HG02870 (cell line): ENCODE measurements around the gene PRRC2B.
"Not testable (repeated sequence)": the region's sequence is repeated elsewhere in the genome, so short reads cannot be mapped to it uniquely, and the experiment has no call there.

ENCODE experiments used
- ATAC-seq: cut with Tn5 transposase; IDR thresholded peaks from one replicate; pipeline ENCODE4 v1.9.1; 2021; ENCODE audit warnings: mild to moderate bottlenecking, moderate library complexity; ENCODE audit not compliant: unreplicated experiment

Gene PRRC2B

DNA sequence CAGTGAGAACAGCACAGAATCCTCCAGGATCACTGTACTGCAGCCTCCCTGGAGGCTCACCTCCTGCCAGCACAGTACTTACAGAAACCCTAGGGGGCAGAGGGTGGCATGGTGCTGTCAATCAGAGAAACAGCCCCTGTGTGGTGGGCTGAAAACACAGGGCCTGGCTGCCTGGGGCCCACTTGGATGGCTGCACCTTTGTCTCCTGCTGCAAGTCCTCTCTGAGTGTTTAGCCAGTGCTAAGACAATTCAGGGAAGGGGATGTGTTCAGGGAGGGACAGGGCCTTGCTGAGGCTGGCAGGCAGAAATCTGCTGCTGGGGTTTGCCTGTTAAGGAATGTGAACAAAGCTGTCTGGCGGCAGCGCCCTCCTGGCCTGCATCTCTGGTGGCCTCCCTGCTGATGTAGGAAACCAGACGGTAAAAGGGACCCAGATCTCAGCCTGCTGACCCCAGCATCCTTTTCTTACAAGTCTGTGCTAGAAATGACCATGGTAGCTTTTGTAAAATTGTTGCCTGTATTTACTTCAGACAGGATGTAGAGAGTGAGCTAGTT is 39.5 kb downstream of the PRRC2B start:
- no peak for ATAC-seq

GRCh38 chr9:131434673-131435072 is 40.8 kb downstream of the PRRC2B start:
- no peak for ATAC-seq

DNA sequence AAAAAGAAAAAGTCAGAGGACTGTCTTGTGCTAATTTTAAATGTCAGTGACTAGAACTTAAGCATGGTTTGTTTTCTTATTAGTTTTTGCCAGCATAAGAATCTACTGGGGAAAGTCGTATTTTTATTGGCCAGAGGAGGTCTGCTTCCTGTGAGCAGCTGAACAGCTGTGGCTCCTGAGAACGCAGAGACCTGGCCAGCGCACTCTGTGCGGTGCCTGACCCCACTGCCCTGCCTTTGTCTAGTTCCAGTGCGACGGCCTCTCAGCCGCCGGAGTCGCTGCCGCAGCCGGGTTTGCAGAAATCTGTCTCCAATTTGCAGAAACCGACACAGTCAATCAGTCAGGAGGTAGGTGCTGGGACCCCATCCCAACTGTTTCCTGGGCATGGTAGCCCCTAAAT is 42.5 kb downstream of the PRRC2B start:
- no peak for ATAC-seq

- ATAC-seq = no peak
These were observed 43.0 kb downstream of the PRRC2B start for GRCh38 chr9:131436865-131437271.

- no peak for ATAC-seq
These were observed 44.3 kb downstream of the PRRC2B start for GRCh38 chr9:131438190-131438589.

- no peak for ATAC-seq
These were observed 45.3 kb downstream of the PRRC2B start for GRCh38 chr9:131439224-131439623.

GRCh38 chr9:131441441-131441840 is 47.6 kb downstream of the PRRC2B start:
- ATAC-seq = no peak

GRCh38 chr9:131442351-131442750 is 48.5 kb downstream of the PRRC2B start:
- ATAC-seq = no peak

DNA sequence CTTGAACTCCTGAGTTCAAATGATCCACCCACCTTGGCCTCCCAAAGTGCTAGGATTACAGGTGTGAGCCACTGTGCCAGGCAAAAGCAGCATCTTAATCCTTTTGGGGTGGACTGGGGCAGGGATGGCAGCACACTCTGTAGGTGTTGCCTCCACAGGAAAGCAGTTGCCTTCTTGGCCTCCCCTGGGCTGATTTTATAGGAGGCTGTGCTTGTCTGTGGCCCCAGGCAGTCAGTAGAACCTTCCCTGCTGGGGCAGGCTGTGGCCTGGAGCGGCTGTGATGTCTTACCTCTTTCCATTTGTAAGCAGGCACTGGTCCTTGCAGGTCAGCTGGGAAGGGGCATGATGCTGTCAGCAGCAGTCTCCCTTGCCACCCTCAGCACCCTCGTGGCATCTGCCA is 49.8 kb downstream of the PRRC2B start:
- ATAC-seq = no peak

DNA sequence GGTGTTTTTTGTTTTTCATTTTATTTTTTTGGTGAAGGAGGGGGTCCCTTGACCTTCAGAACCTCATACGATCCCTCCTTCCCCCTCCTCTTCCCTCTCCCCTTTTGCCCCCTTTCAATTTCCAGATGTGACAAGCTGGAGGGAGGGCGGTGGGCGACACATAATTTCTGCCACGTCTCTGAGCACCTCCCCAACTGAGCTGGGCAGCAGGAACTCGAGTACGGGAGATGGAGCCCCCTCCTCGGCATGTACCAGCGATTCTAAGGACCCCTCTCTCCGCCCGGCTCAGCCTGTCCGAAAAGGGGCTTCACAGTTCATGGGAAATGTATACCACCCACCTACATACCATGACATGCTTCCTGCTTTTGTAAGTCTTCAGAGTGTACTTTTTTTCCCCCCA is 52.4 kb downstream of the PRRC2B start:
- ATAC-seq = no peak

GRCh38 chr9:131447148-131447547 is 53.3 kb downstream of the PRRC2B start:
- ATAC-seq = no peak

DNA sequence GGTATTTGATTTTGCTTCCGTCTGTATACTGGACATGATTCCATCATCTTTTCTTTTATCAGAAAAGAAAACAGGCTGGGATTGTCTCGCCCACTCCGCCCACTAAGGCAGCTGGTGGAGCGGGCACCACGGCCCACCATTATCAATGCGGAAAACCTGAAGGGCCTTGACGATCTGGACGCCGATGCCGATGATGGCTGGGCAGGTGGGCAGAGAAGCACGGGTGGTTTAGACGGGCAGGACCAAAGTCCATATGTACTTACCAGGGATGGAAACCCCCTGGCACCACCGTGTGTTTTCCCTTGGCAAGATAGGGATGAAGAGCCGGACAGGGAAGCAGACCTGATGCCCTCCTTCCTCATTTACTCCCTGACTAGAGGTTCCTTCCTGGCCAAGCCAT is 53.7 kb downstream of the PRRC2B start:
- no peak for ATAC-seq

DNA sequence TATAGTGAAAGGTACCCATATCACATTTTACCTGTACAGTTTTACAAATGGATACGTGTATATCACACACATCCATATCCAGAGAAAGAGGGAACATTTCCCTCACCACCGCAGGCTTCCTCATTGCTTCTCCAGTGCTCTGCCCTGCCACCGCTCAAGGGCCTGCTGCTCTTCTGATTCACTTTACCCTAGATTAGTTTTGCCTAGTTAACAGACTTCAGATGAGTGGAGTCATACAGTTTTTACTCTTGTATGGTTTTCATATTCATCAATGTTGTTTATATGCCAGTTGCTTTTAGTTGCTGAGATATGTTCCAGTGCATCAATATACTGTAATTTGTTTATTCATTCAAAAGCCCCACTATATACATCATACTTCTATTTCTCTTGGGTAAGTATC is 54.9 kb downstream of the PRRC2B start:
- ATAC-seq = no peak

DNA sequence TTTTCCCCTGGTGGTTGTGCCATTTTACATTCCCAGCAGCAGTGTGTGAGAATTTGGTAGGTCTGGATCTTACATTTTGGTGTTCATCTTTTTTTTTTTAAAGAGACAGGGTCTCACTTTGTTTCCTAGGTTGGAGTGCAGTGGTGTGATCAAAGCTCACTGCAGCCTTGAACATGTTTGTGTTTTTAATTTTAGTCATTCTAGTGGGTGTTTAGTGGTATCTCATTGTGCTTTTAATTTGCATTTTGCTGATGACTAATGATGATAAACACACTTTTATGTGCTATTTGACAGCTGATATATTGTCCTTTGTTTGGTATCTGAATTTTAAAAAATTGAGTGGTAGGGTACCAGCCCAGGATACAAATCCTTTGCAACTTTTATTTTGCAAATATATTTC is 55.4 kb downstream of the PRRC2B start:
- no peak for ATAC-seq

- no peak for ATAC-seq
These were observed 60.1 kb downstream of the PRRC2B start for GRCh38 chr9:131454028-131454427.

GRCh38 chr9:131455655-131456054 is 61.8 kb downstream of the PRRC2B start:
- ATAC-seq = not testable (repeated sequence)

- no peak for ATAC-seq
These were observed 63.9 kb downstream of the PRRC2B start for GRCh38 chr9:131457746-131458145.

- ATAC-seq = no peak
These were observed 65.2 kb downstream of the PRRC2B start for GRCh38 chr9:131459056-131459455.

- ATAC-seq = no peak
These were observed 67.3 kb downstream of the PRRC2B start for GRCh38 chr9:131461166-131461565.

- ATAC-seq = no peak
These were observed 70.6 kb downstream of the PRRC2B start for GRCh38 chr9:131464354-131465000.

DNA sequence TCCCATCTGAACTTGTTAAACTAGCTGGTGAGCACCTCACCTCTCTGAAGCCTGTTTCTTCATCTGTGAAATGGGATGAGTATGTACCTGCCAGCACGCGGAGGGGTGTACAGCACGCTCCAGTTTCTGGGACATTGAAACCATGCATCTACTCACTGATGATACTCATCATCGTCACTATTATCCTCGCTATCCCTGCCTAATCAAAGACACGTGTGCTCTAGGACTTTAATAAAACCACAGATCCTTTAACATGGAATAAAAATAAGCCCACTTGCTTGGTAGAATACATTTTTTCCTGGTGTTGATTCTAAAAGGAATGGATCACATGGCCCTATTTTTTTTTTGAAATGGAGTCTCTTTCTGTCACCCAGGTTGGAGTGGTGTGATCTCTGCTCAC is 71.5 kb downstream of the PRRC2B start:
- no peak for ATAC-seq

- ATAC-seq = no peak
These were observed 73.5 kb downstream of the PRRC2B start for GRCh38 chr9:131467214-131467935.
